Cardiac muscle cell (in vitro differentiated cells and primary cell): Measurements from ENCODE around the gene PRSS36. TPM values are rescaled to one million over a fixed set of nuclear protein-coding genes. Genes with fewer than 3 reads are reported as not detected.
A peak's percentile ranks its signal among the peaks of the same experiment; 100 is the strongest.
"Not testable (repeated sequence)": the region's sequence is repeated elsewhere in the genome, so short reads cannot be mapped to it uniquely, and the experiment has no call there.

Source experiments
- DNase-seq, 2 donors: peaks; one replicate each; pipeline versions ENCODE4 v3.0.0 to v3.0.0-alpha.2; 2010 to 2017; ENCODE audit warnings: low read depth in 1 of 2, low spot score in 1 of 2
- H3K27ac ChIP-seq: fragments of 200-600 bp; sonication (generic); 2 replicates; pipeline ENCODE4 v1.5.1; 2016
- H3K27me3 ChIP-seq: fragments of 200-600 bp; sonication (generic); 2 replicates; pipeline ENCODE4 v1.6.0; 2016; ENCODE audit warnings: control low read depth
- H3K36me3 ChIP-seq: fragments of 200-600 bp; sonication (generic); 2 replicates; pipeline ENCODE4 v1.5.1; 2016; ENCODE audit warnings: control low read depth
- H3K4me1 ChIP-seq: fragments of 200-600 bp; sonication (generic); 2 replicates; pipeline ENCODE4 v1.8.1; 2017; ENCODE audit warnings: low read depth, mild to moderate bottlenecking, mixed run types
- H3K4me3 ChIP-seq: fragments of 200-600 bp; sonication (generic); 2 replicates; pipeline ENCODE4 v1.5.1; 2016; ENCODE audit warnings: mild to moderate bottlenecking
- H3K9me3 ChIP-seq: fragments of 200-600 bp; sonication (generic); 2 replicates; pipeline ENCODE4 v1.5.1; 2017; ENCODE audit warnings: low read depth, mild to moderate bottlenecking, control low read depth
- polyA plus RNA-seq: library from polyadenylated mRNA; unstranded; fragments of >200 nt; fragmentation: Nextera tagmentation; extraction: Ambion mirVana; gene quantifications from 2 replicates; pipeline ENCODE4 v1.2.1, GENCODE V29; 2016
- total RNA-seq: library from RNA; depleted of rRNA; stranded (reverse); fragments of >200 nt; gene quantifications from 2 replicates; pipeline ENCODE4 v1.2.3, GENCODE V29; 2016
- TF ChIP-seq, protein P1 (sequence below): IDR thresholded peaks from 2 replicates; pipeline ENCODE4 v1.5.1; 2012; ENCODE audit warnings: low read depth, mild to moderate bottlenecking, low read length

Gene PRSS36
- total and polyA plus RNA-seq, 2 experiments from 2014 or later = 0.63 to 1.8 TPM

DNA sequence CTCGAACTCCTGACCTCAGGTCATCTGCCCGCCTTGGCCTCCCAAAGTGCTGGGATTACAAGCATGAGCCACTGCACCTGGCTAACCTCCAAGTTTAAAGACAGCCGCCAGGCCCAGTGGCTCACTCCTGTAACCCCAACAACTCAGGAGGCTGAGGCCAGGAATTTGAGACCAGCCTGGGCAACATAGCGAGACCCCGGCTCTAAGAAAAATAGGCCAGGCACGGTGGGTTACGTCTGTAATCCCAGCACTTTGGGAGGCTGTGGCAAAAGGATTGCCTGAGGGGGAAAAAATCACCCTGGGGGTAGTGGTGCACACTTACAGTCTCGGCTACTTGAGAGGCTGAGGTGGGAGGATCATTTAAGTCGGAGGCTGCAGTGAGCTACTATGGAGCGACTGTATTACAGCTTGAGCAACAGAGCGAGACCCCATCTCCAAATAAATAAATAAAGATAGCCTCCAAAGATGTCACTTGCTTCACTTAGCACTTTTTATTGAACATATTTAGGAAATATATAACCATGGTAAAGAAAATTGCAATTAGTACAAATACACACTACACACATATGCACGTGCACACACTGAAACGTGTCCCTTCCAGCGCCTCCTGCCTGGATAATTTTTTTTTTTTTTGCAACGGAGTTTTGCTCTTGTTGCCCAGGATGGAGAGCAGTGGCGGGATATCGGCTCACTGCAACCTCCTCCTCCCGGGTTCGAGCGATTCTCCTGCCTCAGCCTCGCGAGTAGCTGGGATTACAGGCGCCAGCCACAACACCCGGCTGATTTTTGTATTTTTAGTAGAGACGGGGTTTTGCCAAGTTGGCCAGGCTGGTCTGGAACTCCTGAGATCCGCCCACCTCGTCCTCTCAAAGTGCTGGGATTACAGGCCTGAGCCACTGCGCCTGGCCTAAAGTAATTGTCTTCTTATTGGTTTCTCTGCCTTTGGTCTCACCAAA, 43.1 kb downstream of the PRSS36 start:
- H3K27me3 ChIP-seq = no peaks in the 10 kb centered on the region
- H3K4me1 ChIP-seq = no peaks in the 10 kb centered on the region
- H3K36me3 ChIP-seq = peaks cover 17% of the 10 kb centered on the region
- no peak overlapping the region for H3K27ac ChIP-seq
- H3K9me3 ChIP-seq = no peaks in the 10 kb centered on the region
- H3K4me3 ChIP-seq = no peak overlapping the region
- TF ChIP-seq, protein P1, sequence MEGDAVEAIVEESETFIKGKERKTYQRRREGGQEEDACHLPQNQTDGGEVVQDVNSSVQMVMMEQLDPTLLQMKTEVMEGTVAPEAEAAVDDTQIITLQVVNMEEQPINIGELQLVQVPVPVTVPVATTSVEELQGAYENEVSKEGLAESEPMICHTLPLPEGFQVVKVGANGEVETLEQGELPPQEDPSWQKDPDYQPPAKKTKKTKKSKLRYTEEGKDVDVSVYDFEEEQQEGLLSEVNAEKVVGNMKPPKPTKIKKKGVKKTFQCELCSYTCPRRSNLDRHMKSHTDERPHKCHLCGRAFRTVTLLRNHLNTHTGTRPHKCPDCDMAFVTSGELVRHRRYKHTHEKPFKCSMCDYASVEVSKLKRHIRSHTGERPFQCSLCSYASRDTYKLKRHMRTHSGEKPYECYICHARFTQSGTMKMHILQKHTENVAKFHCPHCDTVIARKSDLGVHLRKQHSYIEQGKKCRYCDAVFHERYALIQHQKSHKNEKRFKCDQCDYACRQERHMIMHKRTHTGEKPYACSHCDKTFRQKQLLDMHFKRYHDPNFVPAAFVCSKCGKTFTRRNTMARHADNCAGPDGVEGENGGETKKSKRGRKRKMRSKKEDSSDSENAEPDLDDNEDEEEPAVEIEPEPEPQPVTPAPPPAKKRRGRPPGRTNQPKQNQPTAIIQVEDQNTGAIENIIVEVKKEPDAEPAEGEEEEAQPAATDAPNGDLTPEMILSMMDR = no peak
- no peak for DNase-seq

DNA sequence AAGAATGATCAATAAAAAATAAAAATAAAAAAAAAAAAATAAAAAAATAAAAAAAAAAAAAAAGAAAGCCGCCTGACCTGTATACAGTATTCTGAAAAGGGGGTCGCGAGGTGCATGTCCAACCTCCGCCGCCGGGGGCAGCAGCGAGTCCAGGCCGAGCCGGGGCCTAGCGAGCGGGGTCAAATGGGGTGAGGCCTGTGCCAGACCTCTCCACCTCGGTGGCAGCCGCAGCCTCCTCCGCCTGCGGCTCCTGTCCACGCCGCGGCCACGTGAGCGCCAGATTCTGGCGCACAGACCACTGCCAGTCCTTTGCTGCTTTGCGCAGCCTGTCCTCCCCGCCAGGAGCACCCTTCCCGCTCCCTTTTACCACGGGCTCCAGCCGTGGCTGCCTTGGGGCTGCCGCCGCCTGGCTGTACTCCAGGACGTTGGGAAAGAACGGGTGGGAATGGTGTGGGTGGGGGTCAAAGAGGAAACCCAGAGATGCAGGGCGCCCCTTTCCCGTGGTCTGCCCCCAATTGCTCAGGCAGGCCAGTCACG, 44.1 kb downstream of the PRSS36 start:
- Histone ChIP-seq H3K27ac (no peak overlapping the region), H3K27me3 (no peaks in the 10 kb centered on the region), H3K36me3 (peaks cover 10% of the 10 kb centered on the region), H3K4me3 (no peak overlapping the region), H3K4me1 (no peaks in the 10 kb centered on the region), H3K9me3 (no peaks in the 10 kb centered on the region)
- TF ChIP-seq, protein P1 = peak; percentile 79
- DNase-seq = peak; percentile 79 to 81

DNA sequence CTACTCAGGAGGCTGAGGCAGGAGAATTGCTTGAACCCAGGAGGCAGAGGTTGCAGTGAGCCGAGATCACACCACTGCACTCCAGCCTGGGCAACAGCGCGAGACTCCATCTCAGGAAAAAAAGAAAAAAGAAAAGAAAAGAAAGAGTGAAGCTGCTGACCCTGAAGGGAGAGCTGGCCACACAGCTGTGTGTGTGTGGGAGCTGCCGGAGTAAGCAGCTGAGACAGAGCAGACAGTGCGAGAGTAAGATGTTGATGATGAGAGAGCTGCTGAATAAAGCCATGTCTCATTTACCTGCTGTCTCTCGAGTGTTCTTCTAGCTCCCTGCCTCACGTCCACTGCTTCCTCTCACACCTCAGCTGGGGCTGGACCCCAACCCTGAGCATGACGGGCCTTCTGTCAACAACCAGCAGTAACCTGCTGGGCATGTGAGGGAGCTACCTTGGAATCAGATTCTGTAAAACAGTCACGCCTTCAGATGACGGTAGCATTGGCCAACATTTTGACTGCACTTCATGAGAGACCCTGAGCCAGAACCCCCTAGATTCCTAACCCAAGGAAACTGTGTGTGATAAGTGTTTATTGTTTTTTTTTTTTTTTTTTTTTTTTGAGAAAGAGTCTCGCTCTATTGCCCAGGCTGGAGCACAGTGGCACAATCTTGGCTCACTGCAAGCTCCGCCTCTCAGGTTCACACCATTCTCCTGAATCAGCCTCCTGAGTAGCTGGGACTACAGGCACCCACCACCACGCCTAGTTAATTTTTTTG, 48.8 kb downstream of the PRSS36 start:
- H3K36me3 ChIP-seq, H3K9me3 ChIP-seq, H3K4me3 ChIP-seq, H3K27ac ChIP-seq, H3K4me1 ChIP-seq, H3K27me3 ChIP-seq: not testable (repeated sequence)
- peak in 1 of 2 donors; percentile 24 for DNase-seq

DNA sequence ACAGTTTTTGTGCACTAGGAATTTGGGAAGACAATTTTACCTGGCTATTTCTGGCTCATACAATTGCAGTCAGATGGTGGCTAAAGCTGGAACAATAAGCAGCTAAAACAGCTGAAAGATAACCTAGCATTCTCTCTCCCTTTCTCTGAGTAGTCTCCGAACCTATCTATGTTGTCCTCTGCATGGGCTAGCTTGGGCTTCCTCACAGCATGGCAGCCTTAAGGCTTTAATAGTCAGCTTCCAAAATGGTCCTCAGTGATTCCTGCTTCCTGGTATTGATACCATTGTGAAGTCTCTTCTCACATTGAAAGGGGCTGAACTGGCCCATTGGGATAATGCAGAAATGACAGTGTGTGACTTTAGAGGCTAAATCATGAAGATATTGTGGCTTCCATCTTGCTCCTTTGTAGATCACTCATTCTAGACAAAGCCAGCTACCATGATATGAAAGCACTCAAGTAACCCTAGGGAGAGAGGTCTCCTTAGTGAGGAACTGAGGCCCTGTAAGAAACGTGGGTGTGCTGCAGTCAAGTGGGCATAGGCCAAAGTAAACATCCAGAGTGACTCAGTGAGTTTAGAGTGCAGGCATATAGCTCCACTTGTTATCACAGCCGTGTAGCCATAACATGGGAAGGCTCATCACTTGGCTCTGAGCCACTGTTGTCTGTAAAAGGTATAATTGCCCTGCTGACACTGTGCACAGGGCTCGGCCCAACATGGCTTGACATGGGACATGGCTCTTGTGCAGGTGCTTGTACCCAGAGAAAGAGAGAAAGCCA, 49.8 kb downstream of the PRSS36 start:
- H3K36me3 ChIP-seq = no peaks in the 10 kb centered on the region
- no peaks in the 10 kb centered on the region for H3K9me3 ChIP-seq
- H3K4me3 ChIP-seq = no peak overlapping the region
- no peaks in the 10 kb centered on the region for H3K27me3 ChIP-seq
- H3K4me1 ChIP-seq = no peaks in the 10 kb centered on the region
- H3K27ac ChIP-seq = no peak overlapping the region
- peak in 1 of 2 donors; percentile 20 for DNase-seq
- TF ChIP-seq, protein P1 = no peak

DNA sequence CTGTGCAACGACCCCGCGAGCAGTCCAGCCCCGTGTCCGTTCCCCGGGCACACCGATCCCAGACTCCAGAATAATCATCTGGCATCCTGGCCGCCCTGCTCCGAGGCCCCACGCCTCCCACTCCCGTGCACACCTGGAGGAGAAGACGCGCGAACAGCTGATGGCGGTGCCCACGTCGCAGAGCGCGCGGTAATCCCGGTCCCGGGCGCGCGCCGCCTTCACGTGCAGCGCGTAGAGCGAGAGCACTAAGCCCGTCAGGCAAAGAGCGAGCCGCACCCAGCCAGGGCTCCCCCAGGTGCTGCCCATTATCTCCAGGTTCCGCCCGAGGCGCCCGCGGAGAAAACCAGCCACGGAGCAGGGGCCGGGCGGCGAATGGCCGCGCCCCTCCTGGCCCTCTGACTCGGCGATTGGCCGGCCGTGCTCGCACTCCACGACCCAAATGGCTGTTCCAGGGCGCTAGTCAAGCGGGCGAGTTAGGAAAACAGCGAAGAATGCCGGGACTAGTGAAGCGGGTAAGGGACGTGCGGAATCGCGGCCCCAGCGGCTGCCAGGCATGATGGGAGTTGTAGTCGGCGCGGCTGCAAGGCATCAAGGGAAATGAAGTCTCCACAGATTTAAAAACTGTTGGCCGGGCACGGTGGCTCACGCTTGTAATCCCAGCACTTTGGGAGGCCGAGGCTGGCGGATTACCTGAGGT, 55.3 kb downstream of the PRSS36 start, which contains the start of gene VKORC1:
Gene VKORC1 (minus strand): TSS at position 374 of the 697 bp plus-strand sequence. CDS start 68 bp downstream, at position 306.
- Histone ChIP-seq H3K4me3 (peak within 1 kb of the TSS; percentile 58), H3K36me3 (no peaks in the 10 kb centered on the region), H3K27ac (peak within 1 kb of the TSS; percentile 61), H3K27me3 (no peaks in the 10 kb centered on the region), H3K4me1 (peaks cover 4% of the 10 kb centered on the region), H3K9me3 (no peaks in the 10 kb centered on the region)
- TF ChIP-seq, protein P1 = no peak
- peak; percentile 97 to 98 for DNase-seq
